ENCODE results near the gene PRLR.

DNA sequence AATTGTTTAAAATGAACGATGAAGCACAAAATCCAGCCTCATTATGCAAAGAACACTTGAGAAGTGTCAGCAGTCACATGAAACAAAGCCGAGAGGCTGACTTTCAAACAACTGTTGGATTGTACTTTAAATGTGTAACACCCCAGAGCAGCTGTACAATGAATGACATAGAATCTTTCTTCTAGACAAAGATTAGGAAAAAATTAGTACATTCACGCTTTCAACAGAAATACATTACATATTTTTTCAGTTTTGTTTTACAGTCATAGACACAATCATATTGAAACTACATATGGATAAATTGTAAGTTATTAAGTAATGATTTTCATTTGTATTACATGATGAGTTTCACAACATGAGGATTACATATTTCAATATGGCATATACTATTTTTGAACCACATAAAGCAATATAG, 171.9 kb downstream of the PRLR start:
- TF ChIP-seq CTCF (conservative IDR thresholded peaks at IDR 0.05 in 1 of 2, IDR thresholded peaks at IDR 0.05 in 1 of 2; ENCODE audit: extremely low read depth in 1 of 2, insufficient read depth in 1 of 2, low read depth in 1 of 2, low read length in 2 of 2) (no peak), EZH2 (IDR thresholded peaks at IDR 0.05; ENCODE audit: borderline replicate concordance, low read length) (no peak)

Measured in mammary epithelial cell (primary cell).